ENCODE results near the gene IGHMBP2.
"Not testable (repeated sequence)": the region's sequence is repeated elsewhere in the genome, so short reads cannot be mapped to it uniquely, and the experiment has no call there.

The IGHMBP2 gene

GRCh38 chr11:68872216-68873003, 31.3 kb upstream of the IGHMBP2 start:
- H3K4me3 Mint-ChIP-seq, result no peak overlapping the region
- no peaks in the 10 kb centered on the region for H3K36me3 Mint-ChIP-seq (ENCODE audit: low read depth)
- DNase-seq (ENCODE audit: low spot score), result no peak
- peaks cover 8% of the 10 kb centered on the region for H3K4me1 Mint-ChIP-seq (ENCODE audit: low read depth)
- H3K9me3 Mint-ChIP-seq, result no peaks in the 10 kb centered on the region
- H3K27me3 Mint-ChIP-seq (ENCODE audit: low read depth), result peaks cover 25% of the 10 kb centered on the region
- H3K27ac Mint-ChIP-seq, result no peak overlapping the region

- no peaks in the 10 kb centered on the region for H3K4me1 Mint-ChIP-seq (ENCODE audit: low read depth)
- H3K27me3 Mint-ChIP-seq (ENCODE audit: low read depth), result no peaks in the 10 kb centered on the region
- no peaks in the 10 kb centered on the region for H3K36me3 Mint-ChIP-seq (ENCODE audit: low read depth)
- no peak overlapping the region for H3K4me3 Mint-ChIP-seq
- no peak for DNase-seq (ENCODE audit: low spot score)
- H3K27ac Mint-ChIP-seq, result no peak overlapping the region
- no peaks in the 10 kb centered on the region for H3K9me3 Mint-ChIP-seq
These were observed 25.7 kb upstream of the IGHMBP2 start for GRCh38 chr11:68878022-68878421.

GRCh38 chr11:68880851-68881250, 22.8 kb upstream of the IGHMBP2 start:
- no peaks in the 10 kb centered on the region for H3K4me1 Mint-ChIP-seq (ENCODE audit: low read depth)
- DNase-seq (ENCODE audit: low spot score), result no peak
- no peaks in the 10 kb centered on the region for H3K9me3 Mint-ChIP-seq
- H3K4me3 Mint-ChIP-seq, result no peak overlapping the region
- no peak overlapping the region for H3K27ac Mint-ChIP-seq
- no peaks in the 10 kb centered on the region for H3K27me3 Mint-ChIP-seq (ENCODE audit: low read depth)
- H3K36me3 Mint-ChIP-seq (ENCODE audit: low read depth), result peaks cover 2% of the 10 kb centered on the region

- H3K4me3 Mint-ChIP-seq, result no peak overlapping the region
- DNase-seq (ENCODE audit: low spot score), result no peak
- no peak overlapping the region for H3K27ac Mint-ChIP-seq
- H3K9me3 Mint-ChIP-seq, result no peaks in the 10 kb centered on the region
- no peaks in the 10 kb centered on the region for H3K27me3 Mint-ChIP-seq (ENCODE audit: low read depth)
- H3K36me3 Mint-ChIP-seq (ENCODE audit: low read depth), result peaks cover 2% of the 10 kb centered on the region
- H3K4me1 Mint-ChIP-seq (ENCODE audit: low read depth), result no peaks in the 10 kb centered on the region
These were observed 22.4 kb upstream of the IGHMBP2 start for GRCh38 chr11:68881320-68881719.

- no peak overlapping the region for H3K4me3 Mint-ChIP-seq
- peaks cover 6% of the 10 kb centered on the region for H3K36me3 Mint-ChIP-seq (ENCODE audit: low read depth)
- H3K27ac Mint-ChIP-seq, result no peak overlapping the region
- no peaks in the 10 kb centered on the region for H3K9me3 Mint-ChIP-seq
- no peaks in the 10 kb centered on the region for H3K4me1 Mint-ChIP-seq (ENCODE audit: low read depth)
- no peak for DNase-seq (ENCODE audit: low spot score)
- H3K27me3 Mint-ChIP-seq (ENCODE audit: low read depth), result no peaks in the 10 kb centered on the region
These were observed 21.3 kb upstream of the IGHMBP2 start for GRCh38 chr11:68882391-68882790.

- H3K27ac Mint-ChIP-seq; H3K4me1 Mint-ChIP-seq (ENCODE audit: low read depth); DNase-seq (ENCODE audit: low spot score); H3K36me3 Mint-ChIP-seq (ENCODE audit: low read depth); H3K27me3 Mint-ChIP-seq (ENCODE audit: low read depth); H3K9me3 Mint-ChIP-seq; H3K4me3 Mint-ChIP-seq: not testable (repeated sequence)
These were observed 18.9 kb upstream of the IGHMBP2 start for GRCh38 chr11:68884827-68885226.

- no peak overlapping the region for H3K4me3 Mint-ChIP-seq
- H3K27me3 Mint-ChIP-seq (ENCODE audit: low read depth), result no peaks in the 10 kb centered on the region
- no peak overlapping the region for H3K27ac Mint-ChIP-seq
- H3K36me3 Mint-ChIP-seq (ENCODE audit: low read depth), result peaks cover 30% of the 10 kb centered on the region
- no peaks in the 10 kb centered on the region for H3K4me1 Mint-ChIP-seq (ENCODE audit: low read depth)
- no peak for DNase-seq (ENCODE audit: low spot score)
- no peaks in the 10 kb centered on the region for H3K9me3 Mint-ChIP-seq
These were observed 13.7 kb upstream of the IGHMBP2 start for GRCh38 chr11:68889948-68890446.

- Mint-ChIP-seq H3K27me3 (ENCODE audit: low read depth) (no peaks in the 10 kb centered on the region), H3K4me1 (ENCODE audit: low read depth) (no peaks in the 10 kb centered on the region), H3K36me3 (ENCODE audit: low read depth) (peaks cover 30% of the 10 kb centered on the region), H3K4me3 (no peak overlapping the region), H3K9me3 (no peaks in the 10 kb centered on the region), H3K27ac (peak overlapping the region; percentile 31)
- no peak for DNase-seq (ENCODE audit: low spot score)
These were observed 13.0 kb upstream of the IGHMBP2 start for GRCh38 chr11:68890490-68891231.

- H3K4me3 Mint-ChIP-seq, result no peak overlapping the region
- H3K4me1 Mint-ChIP-seq (ENCODE audit: low read depth), result no peaks in the 10 kb centered on the region
- H3K9me3 Mint-ChIP-seq, result no peaks in the 10 kb centered on the region
- H3K27ac Mint-ChIP-seq, result no peak overlapping the region
- no peak for DNase-seq (ENCODE audit: low spot score)
- peaks cover 32% of the 10 kb centered on the region for H3K36me3 Mint-ChIP-seq (ENCODE audit: low read depth)
- no peaks in the 10 kb centered on the region for H3K27me3 Mint-ChIP-seq (ENCODE audit: low read depth)
These were observed 12.2 kb upstream of the IGHMBP2 start for GRCh38 chr11:68891351-68891948.

- H3K4me3 Mint-ChIP-seq, result no peak overlapping the region
- no peak overlapping the region for H3K27ac Mint-ChIP-seq
- DNase-seq (ENCODE audit: low spot score), result no peak
- H3K27me3 Mint-ChIP-seq (ENCODE audit: low read depth), result no peaks in the 10 kb centered on the region
- H3K9me3 Mint-ChIP-seq, result no peaks in the 10 kb centered on the region
- no peaks in the 10 kb centered on the region for H3K4me1 Mint-ChIP-seq (ENCODE audit: low read depth)
- H3K36me3 Mint-ChIP-seq (ENCODE audit: low read depth), result peaks cover 28% of the 10 kb centered on the region
These were observed 11.1 kb upstream of the IGHMBP2 start for GRCh38 chr11:68892576-68892975.

GRCh38 chr11:68893282-68893681, 10.4 kb upstream of the IGHMBP2 start:
- DNase-seq (ENCODE audit: low spot score), result no peak
- H3K27me3 Mint-ChIP-seq (ENCODE audit: low read depth), result no peaks in the 10 kb centered on the region
- no peak overlapping the region for H3K27ac Mint-ChIP-seq
- H3K4me1 Mint-ChIP-seq (ENCODE audit: low read depth), result no peaks in the 10 kb centered on the region
- H3K9me3 Mint-ChIP-seq, result no peaks in the 10 kb centered on the region
- no peak overlapping the region for H3K4me3 Mint-ChIP-seq
- H3K36me3 Mint-ChIP-seq (ENCODE audit: low read depth), result peaks cover 29% of the 10 kb centered on the region

GRCh38 chr11:68896171-68896959, 7.3 kb upstream of the IGHMBP2 start:
- no peaks in the 10 kb centered on the region for H3K9me3 Mint-ChIP-seq
- H3K4me1 Mint-ChIP-seq (ENCODE audit: low read depth), result peaks cover 2% of the 10 kb centered on the region
- peaks cover 30% of the 10 kb centered on the region for H3K36me3 Mint-ChIP-seq (ENCODE audit: low read depth)
- H3K27ac Mint-ChIP-seq, result no peak overlapping the region
- H3K4me3 Mint-ChIP-seq, result no peak overlapping the region
- no peaks in the 10 kb centered on the region for H3K27me3 Mint-ChIP-seq (ENCODE audit: low read depth)
- no peak for DNase-seq (ENCODE audit: low spot score)

- H3K4me3 Mint-ChIP-seq, result no peak overlapping the region
- H3K36me3 Mint-ChIP-seq (ENCODE audit: low read depth), result peaks cover 26% of the 10 kb centered on the region
- no peaks in the 10 kb centered on the region for H3K27me3 Mint-ChIP-seq (ENCODE audit: low read depth)
- no peak for DNase-seq (ENCODE audit: low spot score)
- no peak overlapping the region for H3K27ac Mint-ChIP-seq
- H3K4me1 Mint-ChIP-seq (ENCODE audit: low read depth), result peaks cover 11% of the 10 kb centered on the region
- no peaks in the 10 kb centered on the region for H3K9me3 Mint-ChIP-seq
These were observed 6.2 kb upstream of the IGHMBP2 start for GRCh38 chr11:68897441-68897840.
